GM12878 (cell line): ENCODE data around the gene SPATA20. TPM values are rescaled to one million over a fixed set of nuclear protein-coding genes. Genes with fewer than 3 reads are reported as not detected.

Experiments
- ATAC-seq: fragments of 200-7000 bp; cut with Tn5 transposase; 3 replicates; pipeline ENCODE4 v1.9.1; 2020; ENCODE audit warnings: mild to moderate bottlenecking, moderate library complexity
- BruUV-seq: library from RNA; stranded (reverse); fragments of 400-500 nt; replicated peaks from 2 replicates; lab custom pipeline; 2021; lab: Mats Ljungman, UMichigan
- CTCF ChIA-PET: fragments of 300-600 bp; sonication (Branson Sonifier 250); formaldehyde crosslinking; extraction: SDS; loops from one replicate; lab custom pipeline; 2021; ENCODE audit warnings: inconsistent platforms; lab: Yijun Ruan, JAX
- POLR2A ChIA-PET: fragments of 350-600 bp; formaldehyde crosslinking; extraction: SDS; loops from one replicate; lab custom pipeline; 2021; ENCODE audit warnings: inconsistent platforms; lab: Charles Lee
- RAD21 ChIA-PET: fragments of 300-600 bp; sonication (Branson Sonifier 250); formaldehyde crosslinking; loops from one replicate; lab custom pipeline; 2023; ENCODE audit warnings: antibody characterized with exemption; ENCODE audit not compliant: unreplicated experiment; lab: Charles Lee
- SMC1A ChIA-PET: fragments of 300-600 bp; sonication (Branson Sonifier 250); formaldehyde crosslinking; loops from one replicate; lab custom pipeline; 2023; ENCODE audit not compliant: unreplicated experiment, uncharacterized antibody; lab: Charles Lee
- DNase-seq: peaks from one replicate; pipeline ENCODE4 v3.0.0-alpha.2; 2011; ENCODE audit warnings: low read depth, low spot score
- FAIRE-seq: peaks from 3 replicates; lab custom pipeline; 2011; peaks lifted over from hg19 to GRCh38; lab: Jason Lieb, UNC
- H2AFZ ChIP-seq: 2 replicates; pipeline ENCODE4 v1.6.0; 2011; ENCODE audit warnings: low read depth, low read length, control low read depth; ENCODE audit not compliant: control insufficient read depth
- H3K27ac ChIP-seq: 2 replicates; pipeline ENCODE4 v1.5.1; 2011; ENCODE audit warnings: control low read depth; ENCODE audit not compliant: control insufficient read depth, insufficient read depth
- H3K27me3 ChIP-seq, 2 experiments: replicated peaks in 1 of 2; 2 replicates each; pipeline versions ENCODE4 v1.6.0 to v1.6.1; 2011; ENCODE audit warnings: low read length in 1 of 2; ENCODE audit not compliant: control insufficient read depth in 2 of 2, insufficient read depth in 2 of 2
- H3K36me3 ChIP-seq, 2 experiments: 2 replicates each; pipeline ENCODE4 v1.5.1; 2011; ENCODE audit warnings: low read length in 1 of 2; ENCODE audit not compliant: control insufficient read depth in 2 of 2, insufficient read depth in 2 of 2
- H3K4me1 ChIP-seq: 2 replicates; pipeline ENCODE4 v1.6.1; 2011; ENCODE audit warnings: mild to moderate bottlenecking, low read length, moderate library complexity, mixed read lengths; ENCODE audit not compliant: control insufficient read depth, insufficient read depth
- H3K4me2 ChIP-seq: 2 replicates; pipeline ENCODE4 v1.6.0; 2011; ENCODE audit warnings: control low read depth; ENCODE audit not compliant: control insufficient read depth, insufficient read depth
- H3K4me3 ChIP-seq: fragments of 200-600 bp; sonication (generic); 2 replicates; pipeline ENCODE4 v1.5.1; 2016
- H3K79me2 ChIP-seq: 2 replicates; pipeline ENCODE4 v1.6.0; 2011; ENCODE audit warnings: low read length; ENCODE audit not compliant: control insufficient read depth, insufficient read depth
- H3K9ac ChIP-seq: 2 replicates; pipeline ENCODE4 v1.8.0; 2011; ENCODE audit warnings: low read length, control low read depth, mixed read lengths; ENCODE audit not compliant: control insufficient read depth, insufficient read depth
- H3K9me3 ChIP-seq: replicated peaks from 3 replicates; pipeline ENCODE4 v1.5.1; 2011; ENCODE audit warnings: mild to moderate bottlenecking, low read length; ENCODE audit not compliant: control insufficient read depth, insufficient read depth
- H4K20me1 ChIP-seq: 2 replicates; pipeline ENCODE4 v1.6.0; 2011; ENCODE audit not compliant: control insufficient read depth, insufficient read depth
- EGR1 ChIP-seq, 2 experiments: IDR thresholded peaks; 1 replicate in 1 of 2; 2 replicates in 1 of 2; pipeline ENCODE4 v1.6.1; 2011 to 2012; ENCODE audit warnings: low read depth in 2 of 2, low read length in 2 of 2, borderline replicate concordance in 1 of 2, mild to moderate bottlenecking in 1 of 2, moderate library complexity in 1 of 2
- KLF5 ChIP-seq: fragments of 450-650 bp; IDR thresholded peaks from 2 replicates; pipeline ENCODE4 v1.6.1; 2014; ENCODE audit warnings: mild to moderate bottlenecking; ENCODE audit not compliant: partially characterized antibody
- PAX5 ChIP-seq: IDR thresholded peaks from 2 replicates; pipeline ENCODE4 v1.6.1; 2011; ENCODE audit warnings: low read depth, low read length, borderline replicate concordance
- RB1 ChIP-seq: fragments of 450-650 bp; formaldehyde crosslinking; IDR thresholded peaks from 2 replicates; pipeline ENCODE4 v1.6.1; 2017; ENCODE audit warnings: mild to moderate bottlenecking, borderline replicate concordance
- RELA ChIP-seq: fragments of 450-650 bp; IDR thresholded peaks from 2 replicates; pipeline ENCODE4 v1.8.0; 2014; ENCODE audit warnings: borderline replicate concordance; ENCODE audit not compliant: partially characterized antibody
- SP1 ChIP-seq: IDR thresholded peaks from one replicate; pipeline ENCODE4 v1.6.1; 2011; ENCODE audit warnings: low read depth, low read length
- SREBF2 ChIP-seq: IDR thresholded peaks from 2 replicates; pipeline ENCODE4 v1.6.1; 2012; ENCODE audit warnings: mild to moderate bottlenecking, low read length
- WGBS: methylation state at CpG from one replicate; pipeline ENCODE4 v1.1.6; 2016; ENCODE audit warnings: low lambda C conversion rate; ENCODE audit not compliant: insufficient replicate concordance, insufficient coverage; ENCODE audit errors: missing lambda C conversion rate; 5-methylcytosine and 5-hydroxymethylcytosine counted together
- in situ Hi-C: fragments of 300-500 bp; cut with MboI; formaldehyde crosslinking; loops from 9 replicates; pipeline ENCODE4 v1.14.3; 2018; ENCODE audit warnings: mixed read lengths
- intact Hi-C: fragments of 100-400 bp; cut with micrococcal nuclease; formaldehyde crosslinking; loops from one replicate; pipeline ENCODE4 v1.14.2; 2022; ENCODE audit not compliant: unreplicated experiment
- polyA plus RNA-seq, 11 experiments: library from polyadenylated mRNA; depleted of rRNA in 4 of 11; unstranded in 6 of 11; stranded (reverse) in 5 of 11; fragments of >200 nt; fragmentation: Nextera tagmentation in 4 of 11; fragmentation: Illumina TruSeq in 1 of 11; extraction: Ambion mirVana in 4 of 11; extraction: Trizol in 1 of 11; gene quantifications; 1 replicate in 1 of 11; 2 replicates in 10 of 11; pipeline versions ENCODE4 v1.2.1 to v1.2.3, GENCODE V29; 2011 to 2016; ENCODE audit warnings: inconsistent platforms in 2 of 11, missing spikeins in 2 of 11, low read depth in 1 of 11
- total RNA-seq, 4 experiments: library from RNA; depleted of rRNA in 3 of 4; stranded (reverse); fragments of >200 nt in 3 of 4; fragmentation: Illumina TruSeq in 1 of 4; extraction: Trizol in 1 of 4; gene quantifications; 2 replicates each; pipeline versions ENCODE4 v1.2.1 to v1.2.3, GENCODE V29; 2013 to 2021
- TF ChIP-seq, protein P1 (sequence below): IDR thresholded peaks from 2 replicates; pipeline ENCODE4 v1.6.1; 2011; ENCODE audit warnings: low read depth, low read length, improper control_type of control experiment, borderline replicate concordance
- TF ChIP-seq, protein P2 (sequence below): fragments of 450-650 bp; IDR thresholded peaks from 2 replicates; pipeline ENCODE4 v1.6.1; 2016; ENCODE audit warnings: mild to moderate bottlenecking

Gene SPATA20
- total and polyA plus RNA-seq, 10 of the 15 experiments (the other 5 are each of a cell fraction or from before 2014, with no cell fraction given), result 2.1 to 69.8 (median 26.6) TPM

DNA sequence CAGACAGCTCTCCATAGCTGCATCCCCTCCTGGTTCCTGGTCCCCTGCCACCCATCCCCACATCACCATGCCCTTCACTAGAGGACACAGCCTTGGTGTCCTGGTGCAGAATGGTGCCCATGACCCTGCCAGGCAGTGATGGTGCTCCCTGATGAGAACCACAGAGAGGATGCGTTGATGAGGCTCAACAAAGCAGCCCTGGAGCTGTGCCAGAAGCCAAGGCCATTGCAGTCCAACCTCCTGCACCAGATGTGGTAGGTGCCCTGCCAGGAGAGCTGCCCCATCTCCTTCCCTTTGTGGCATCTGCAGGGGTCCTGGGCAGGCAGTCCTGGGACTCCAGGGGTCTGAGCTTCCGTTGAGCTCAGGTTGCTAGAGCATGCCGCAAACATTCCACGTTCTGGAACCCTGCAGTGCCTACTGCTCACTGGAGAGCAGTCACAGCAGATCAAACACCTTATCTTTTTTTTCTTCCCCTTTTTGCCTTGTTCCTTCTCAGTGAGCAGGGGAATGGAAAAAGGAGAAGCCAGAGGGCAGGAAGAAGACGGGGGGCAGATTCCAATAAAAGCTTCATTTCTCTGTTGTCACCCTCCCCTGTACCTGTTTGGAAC lies 19.7 kb upstream of the SPATA20 start:
- WGBS, result 23% methylated on average over 5 of the region's 5 CpGs
- H2AFZ ChIP-seq, result no peak overlapping the region
- no peak overlapping the region for H3K27ac ChIP-seq
- intact Hi-C loops (no loop called here), in situ Hi-C loops (no loop called here)
- ATAC-seq, result no peak
- no TSS peak for BruUV-seq
- H4K20me1 ChIP-seq, result no peaks in the 10 kb centered on the region
- H3K4me1 ChIP-seq, result no peaks in the 10 kb centered on the region
- peaks cover 3 to 4% of the 10 kb centered on the region in 2 experiments; a peak in 3 of 4 replicates for H3K27me3 ChIP-seq
- no peaks in the 10 kb centered on the region for H3K36me3 ChIP-seq
- CTCF ChIA-PET, result no interaction called here
- H3K4me3 ChIP-seq, result no peak overlapping the region
- H3K9me3 ChIP-seq, result no peaks in the 10 kb centered on the region
- no peak for DNase-seq
- no peak overlapping the region for H3K4me2 ChIP-seq
- RAD21 ChIA-PET, result no interaction called here
- no peak for FAIRE-seq
- no peaks in the 10 kb centered on the region for H3K79me2 ChIP-seq
- SMC1A ChIA-PET, result no interaction called here
- TF ChIP-seq SREBF2 (no peak), RB1 (no peak), SP1 (no peak), EGR1 (IDR thresholded peaks at IDR 0.05; ENCODE audit: borderline replicate concordance in 1 of 2, low read depth in 2 of 2, low read length in 2 of 2) (no peak), PAX5 (no peak), RELA (no peak), KLF5 (no peak)
- TF ChIP-seq, protein P1, sequence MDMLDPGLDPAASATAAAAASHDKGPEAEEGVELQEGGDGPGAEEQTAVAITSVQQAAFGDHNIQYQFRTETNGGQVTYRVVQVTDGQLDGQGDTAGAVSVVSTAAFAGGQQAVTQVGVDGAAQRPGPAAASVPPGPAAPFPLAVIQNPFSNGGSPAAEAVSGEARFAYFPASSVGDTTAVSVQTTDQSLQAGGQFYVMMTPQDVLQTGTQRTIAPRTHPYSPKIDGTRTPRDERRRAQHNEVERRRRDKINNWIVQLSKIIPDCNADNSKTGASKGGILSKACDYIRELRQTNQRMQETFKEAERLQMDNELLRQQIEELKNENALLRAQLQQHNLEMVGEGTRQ, result no peak
- TF ChIP-seq, protein P2, sequence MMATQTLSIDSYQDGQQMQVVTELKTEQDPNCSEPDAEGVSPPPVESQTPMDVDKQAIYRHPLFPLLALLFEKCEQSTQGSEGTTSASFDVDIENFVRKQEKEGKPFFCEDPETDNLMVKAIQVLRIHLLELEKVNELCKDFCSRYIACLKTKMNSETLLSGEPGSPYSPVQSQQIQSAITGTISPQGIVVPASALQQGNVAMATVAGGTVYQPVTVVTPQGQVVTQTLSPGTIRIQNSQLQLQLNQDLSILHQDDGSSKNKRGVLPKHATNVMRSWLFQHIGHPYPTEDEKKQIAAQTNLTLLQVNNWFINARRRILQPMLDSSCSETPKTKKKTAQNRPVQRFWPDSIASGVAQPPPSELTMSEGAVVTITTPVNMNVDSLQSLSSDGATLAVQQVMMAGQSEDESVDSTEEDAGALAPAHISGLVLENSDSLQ, result no peak
- no peak overlapping the region for H3K9ac ChIP-seq
- POLR2A ChIA-PET, result interaction anchor here (0.6 to 0.7 kb wide), 3 partner anchors 27 to 301 kb away, joined by 3 to 9 read pairs (median 3); no protein-coding TSS in a partner anchor
